ENCODE results near the gene LEMD3.
"Not testable (repeated sequence)": the region's sequence is repeated elsewhere in the genome, so short reads cannot be mapped to it uniquely, and the experiment has no call there.

LEMD3 gene

GRCh38 chr12:65282840-65283239, 113.5 kb downstream of the LEMD3 start:
- Histone ChIP-seq H3K27me3 (ENCODE audit: insufficient read depth, low read length, poor library complexity) (peaks cover 26% of the 10 kb centered on the region), H3K4me3 (ENCODE audit: low read depth in 1 of 2, low read length in 2 of 2) (no peak overlapping the region), H3K4me2 (ENCODE audit: insufficient read depth, low read length) (peak overlapping the region; percentile 35; the same call in 1 of the 2 replicates), H4K20me1 (ENCODE audit: insufficient read depth, low read length) (no peaks in the 10 kb centered on the region; the same call in 1 of the 2 replicates), H3K27ac (ENCODE audit: low read length) (peak overlapping the region; percentile 24; the same call in 1 of the 2 replicates), H3K9ac (ENCODE audit: low read depth, low read length) (no peak overlapping the region), H3K36me3 (ENCODE audit: insufficient read depth, low read length) (no peaks in the 10 kb centered on the region), H3K9me3 (ENCODE audit: insufficient read depth, low read length, severe bottlenecking) (no peaks in the 10 kb centered on the region), H3K79me2 (ENCODE audit: insufficient read depth, low read length) (peaks cover 66% of the 10 kb centered on the region), H2AFZ (ENCODE audit: low read depth, low read length) (no peak overlapping the region), H3K4me1 (ENCODE audit: insufficient read depth, low read length) (peaks cover 42% of the 10 kb centered on the region)
- no peak for ATAC-seq (ENCODE audit: insufficient read depth, low read depth)
- TF ChIP-seq CTCF (IDR thresholded peaks at IDR 0.05; ENCODE audit: borderline replicate concordance, extremely low read depth, low read length, poor library complexity, severe bottlenecking), result peak; percentile 26
- TF ChIP-seq EZH2 (IDR thresholded peaks at IDR 0.05; ENCODE audit: borderline replicate concordance, low read depth, low read length, severe bottlenecking), result no peak
- DNase-seq, result no peak

DNA sequence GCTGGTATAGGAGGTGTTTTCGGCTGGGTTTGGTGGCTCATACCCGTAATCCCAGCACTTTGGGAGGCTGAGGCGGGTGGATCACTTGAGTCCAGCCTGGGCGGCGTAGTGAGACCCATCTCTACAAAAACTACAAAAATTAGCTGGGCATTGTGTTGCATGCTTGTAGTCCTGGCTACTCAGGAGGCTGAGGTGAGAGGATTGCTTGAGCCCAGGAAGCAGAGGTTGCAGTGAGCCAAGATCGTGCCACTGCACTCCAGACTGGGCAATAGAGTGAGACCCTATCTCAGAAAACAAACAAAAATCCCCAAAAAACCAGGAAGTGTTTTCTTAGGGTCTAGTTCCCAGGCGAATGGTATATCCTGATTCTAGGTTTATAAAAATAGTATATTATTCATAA, 116.1 kb downstream of the LEMD3 start:
- peaks cover 70% of the 10 kb centered on the region for H3K79me2 ChIP-seq (ENCODE audit: insufficient read depth, low read length)
- H3K4me2 ChIP-seq (ENCODE audit: insufficient read depth, low read length); H3K27me3 ChIP-seq (ENCODE audit: insufficient read depth, low read length, poor library complexity); H3K9me3 ChIP-seq (ENCODE audit: insufficient read depth, low read length, severe bottlenecking); ATAC-seq (ENCODE audit: insufficient read depth, low read depth); H4K20me1 ChIP-seq (ENCODE audit: insufficient read depth, low read length); DNase-seq; H2AFZ ChIP-seq (ENCODE audit: low read depth, low read length); H3K27ac ChIP-seq (ENCODE audit: low read length); H3K36me3 ChIP-seq (ENCODE audit: insufficient read depth, low read length); H3K4me3 ChIP-seq (ENCODE audit: low read depth in 1 of 2, low read length in 2 of 2); H3K9ac ChIP-seq (ENCODE audit: low read depth, low read length): not testable (repeated sequence)
- peaks cover 24% of the 10 kb centered on the region for H3K4me1 ChIP-seq (ENCODE audit: insufficient read depth, low read length)

DNA sequence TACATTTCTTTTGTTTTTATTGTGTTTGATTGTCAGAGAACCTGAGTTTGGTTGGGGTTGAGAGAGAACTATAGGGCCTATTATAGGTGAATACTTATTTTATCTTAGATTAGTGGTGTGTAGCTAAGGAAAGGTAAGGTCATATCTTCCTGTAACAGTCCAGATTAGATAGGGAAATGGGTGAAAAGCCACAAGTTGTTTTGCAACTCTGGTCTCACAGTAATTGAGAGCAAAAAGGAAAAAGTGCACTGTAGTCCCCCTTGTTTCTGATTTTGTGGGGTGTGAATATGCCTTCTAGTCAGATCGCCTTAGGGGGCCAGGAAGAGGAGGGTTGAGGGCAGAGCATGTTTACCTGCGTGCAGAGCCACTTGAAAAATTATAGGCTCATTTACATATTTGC, 118.0 kb downstream of the LEMD3 start:
- H4K20me1 ChIP-seq (ENCODE audit: insufficient read depth, low read length), result no peaks in the 10 kb centered on the region; the same call in 1 of the 2 replicates
- no peaks in the 10 kb centered on the region for H3K36me3 ChIP-seq (ENCODE audit: insufficient read depth, low read length)
- H3K4me1 ChIP-seq (ENCODE audit: insufficient read depth, low read length), result peaks cover 6% of the 10 kb centered on the region; the same call in 1 of the 2 replicates
- no peaks in the 10 kb centered on the region for H3K9me3 ChIP-seq (ENCODE audit: insufficient read depth, low read length, severe bottlenecking)
- H3K9ac ChIP-seq (ENCODE audit: low read depth, low read length), result no peak overlapping the region
- no peak for TF ChIP-seq EZH2 (IDR thresholded peaks at IDR 0.05; ENCODE audit: borderline replicate concordance, low read depth, low read length, severe bottlenecking)
- no peak for TF ChIP-seq CTCF (IDR thresholded peaks at IDR 0.05; ENCODE audit: borderline replicate concordance, extremely low read depth, low read length, poor library complexity, severe bottlenecking)
- peaks cover 56% of the 10 kb centered on the region; the same call in 1 of the 2 replicates for H3K79me2 ChIP-seq (ENCODE audit: insufficient read depth, low read length)
- ATAC-seq (ENCODE audit: insufficient read depth, low read depth) (no peak), DNase-seq (no peak)
- no peak overlapping the region for H3K27ac ChIP-seq (ENCODE audit: low read length)
- peaks cover 3% of the 10 kb centered on the region for H3K27me3 ChIP-seq (ENCODE audit: insufficient read depth, low read length, poor library complexity)
- no peak overlapping the region for H2AFZ ChIP-seq (ENCODE audit: low read depth, low read length)
- no peak overlapping the region for H3K4me3 ChIP-seq (ENCODE audit: low read depth in 1 of 2, low read length in 2 of 2)
- no peak overlapping the region for H3K4me2 ChIP-seq (ENCODE audit: insufficient read depth, low read length)

GRCh38 chr12:65292241-65292640, 122.9 kb downstream of the LEMD3 start:
- H4K20me1 ChIP-seq (ENCODE audit: insufficient read depth, low read length), result peaks cover 2% of the 10 kb centered on the region; the same call in 1 of the 2 replicates
- peaks cover 30% of the 10 kb centered on the region; the same call in 1 of the 2 replicates for H3K79me2 ChIP-seq (ENCODE audit: insufficient read depth, low read length)
- no peaks in the 10 kb centered on the region for H3K9me3 ChIP-seq (ENCODE audit: insufficient read depth, low read length, severe bottlenecking)
- no peak overlapping the region for H2AFZ ChIP-seq (ENCODE audit: low read depth, low read length)
- no peaks in the 10 kb centered on the region for H3K36me3 ChIP-seq (ENCODE audit: insufficient read depth, low read length)
- no peak for TF ChIP-seq EZH2 (IDR thresholded peaks at IDR 0.05; ENCODE audit: borderline replicate concordance, low read depth, low read length, severe bottlenecking)
- no peak for TF ChIP-seq CTCF (IDR thresholded peaks at IDR 0.05; ENCODE audit: borderline replicate concordance, extremely low read depth, low read length, poor library complexity, severe bottlenecking)
- no peak for ATAC-seq (ENCODE audit: insufficient read depth, low read depth)
- H3K4me3 ChIP-seq (ENCODE audit: low read depth in 1 of 2, low read length in 2 of 2), result no peak overlapping the region
- DNase-seq, result no peak
- H3K27ac ChIP-seq (ENCODE audit: low read length), result no peak overlapping the region
- 0 out of 2 replicates have a peak, but pooled peaks cover 3% of the 10 kb centered on the region for H3K4me1 ChIP-seq (ENCODE audit: insufficient read depth, low read length)
- H3K9ac ChIP-seq (ENCODE audit: low read depth, low read length), result no peak overlapping the region
- no peaks in the 10 kb centered on the region for H3K27me3 ChIP-seq (ENCODE audit: insufficient read depth, low read length, poor library complexity)
- H3K4me2 ChIP-seq (ENCODE audit: insufficient read depth, low read length), result no peak overlapping the region

Data from DND-41 (cell line).